ENCODE results near the gene C11orf52. TPM values are rescaled to one million over a fixed set of nuclear protein-coding genes. Genes with fewer than 3 reads are reported as not detected.

The C11orf52 gene
- total RNA-seq, 1 donor from 2014 or later, result 0.18 TPM

DNA sequence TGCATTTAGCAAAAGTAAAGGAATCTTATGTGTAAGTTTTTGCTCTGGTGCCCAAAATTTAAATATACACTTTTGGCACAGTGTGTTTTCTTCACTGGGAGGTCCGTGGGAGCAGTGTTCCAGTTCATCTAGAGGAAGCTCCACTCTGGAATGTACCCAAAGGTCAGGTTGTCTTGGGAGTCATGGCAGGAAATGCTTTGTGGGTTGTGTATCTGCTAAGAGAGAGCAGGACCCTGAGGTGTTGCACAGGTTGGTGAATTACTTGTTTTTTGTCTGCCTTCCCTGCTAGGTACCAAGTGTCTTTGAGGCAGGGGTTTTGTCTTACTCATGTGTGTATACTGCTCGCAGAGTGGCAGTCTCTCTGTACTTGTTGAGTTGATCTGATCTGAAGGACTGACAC lies 55.7 kb downstream of the C11orf52 start:
- no peak for DNase-seq (ENCODE audit: extremely low read depth, low read depth, low spot score)

DNA sequence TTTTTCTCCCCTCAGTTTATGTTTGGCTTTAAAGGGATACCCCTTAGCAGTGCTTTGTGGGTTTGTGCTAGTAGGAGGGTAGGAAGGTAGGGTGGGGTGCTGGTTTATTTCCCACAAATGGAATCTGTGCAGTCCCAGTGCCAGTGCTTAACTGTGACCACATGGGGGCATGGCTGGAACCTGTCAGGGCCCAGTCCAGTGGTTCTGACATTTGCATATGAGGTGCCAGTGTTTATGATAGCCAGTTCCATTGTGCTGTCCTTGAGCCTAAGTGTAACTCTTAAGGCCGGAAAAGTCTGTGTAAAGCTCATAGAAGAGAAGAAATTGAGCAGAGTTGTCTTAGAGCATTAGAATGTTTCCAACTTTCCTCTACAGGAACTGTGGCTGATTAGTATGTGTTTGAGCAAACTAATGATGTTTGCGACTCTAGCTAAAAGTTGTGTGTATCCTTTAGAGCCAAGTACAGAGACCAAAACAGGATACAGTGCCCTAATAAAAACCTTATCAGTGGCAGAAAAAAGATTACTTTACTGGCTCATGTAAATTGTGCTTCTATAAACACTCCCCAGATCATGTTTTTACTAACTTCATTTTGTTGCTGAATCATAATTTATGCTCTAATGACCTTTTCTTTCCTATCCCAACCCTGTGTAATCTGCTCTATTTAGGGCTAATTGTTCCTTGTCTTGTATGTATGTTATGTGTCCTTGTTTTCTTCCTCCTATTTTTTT lies 56.5 kb downstream of the C11orf52 start:
- DNase-seq (ENCODE audit: extremely low read depth, low read depth, low spot score), result no peak

DNA sequence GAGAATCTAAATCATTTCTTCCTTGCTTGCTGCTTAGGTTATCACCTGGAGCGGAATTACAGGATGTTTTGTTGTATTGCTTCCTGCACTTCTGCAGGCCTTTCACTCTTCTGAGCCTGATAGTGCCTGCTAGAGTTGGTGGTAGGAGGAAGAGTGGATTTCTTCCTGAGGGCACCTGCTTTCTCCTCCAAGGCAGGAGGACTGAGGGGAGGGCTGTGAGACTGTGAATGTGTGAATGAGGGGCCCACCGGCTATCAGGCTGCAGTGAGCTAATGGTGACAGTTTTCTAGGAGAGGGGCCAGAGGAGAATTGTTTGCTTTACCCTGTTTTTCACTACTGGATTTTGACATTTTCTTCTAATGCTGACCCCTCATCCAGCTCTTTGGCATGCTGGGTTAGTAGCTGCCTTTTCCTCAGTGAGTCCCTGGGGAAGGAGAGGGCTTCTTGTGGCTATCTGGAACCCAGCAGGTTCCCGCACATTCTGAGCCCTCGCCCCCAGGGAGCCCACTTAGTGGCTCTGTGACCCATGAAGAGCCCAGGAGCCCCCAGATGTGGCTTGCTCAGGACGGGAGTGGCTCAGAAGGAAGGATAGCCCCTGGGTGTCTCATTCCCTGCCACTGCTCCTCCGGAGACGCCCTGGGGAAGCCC lies 57.5 kb downstream of the C11orf52 start:
- DNase-seq (ENCODE audit: extremely low read depth, low read depth, low spot score), result no peak

Other genes starting within 250 kb of the C11orf52 start
- gene PPP2R1B, start 152.5 kb upstream of the C11orf52 start, total RNA-seq, result 30.1 and 33.4 TPM in 2 replicates
- gene ALG9, start 47.3 kb upstream of the C11orf52 start, total RNA-seq, result 22.7 and 29.3 TPM in 2 replicates
- gene FDXACB1, start 39.7 kb upstream of the C11orf52 start, total RNA-seq, result 1.1 and 3.2 TPM in 2 replicates
- 8.5 and 9.6 TPM in 2 replicates for gene CFAP68, start 39.4 kb upstream of the C11orf52 start, total RNA-seq
- gene CRYAB, start 7.1 kb upstream of the C11orf52 start, total RNA-seq, result 2.1 and 5.0 TPM in 2 replicates
- gene HSPB2, start 6.2 kb upstream of the C11orf52 start, total RNA-seq, result 0.10 TPM in 1 of 2 replicates, not detected in the other
- 7.9 and 12.1 TPM in 2 replicates for gene DIXDC1, start 18.4 kb downstream of the C11orf52 start, total RNA-seq
- 26.3 and 28.8 TPM in 2 replicates for gene DLAT, start 106.5 kb downstream of the C11orf52 start, total RNA-seq
- 0.41 and 1.5 TPM in 2 replicates for gene PIH1D2, start 155.1 kb downstream of the C11orf52 start, total RNA-seq
- 10.5 and 14.4 TPM in 2 replicates for gene NKAPD1, start 155.4 kb downstream of the C11orf52 start, total RNA-seq
- 39.2 and 43.8 TPM in 2 replicates for gene TIMM8B, start 167.8 kb downstream of the C11orf52 start, total RNA-seq
- gene SDHD, start 168.0 kb downstream of the C11orf52 start, total RNA-seq, result 63.7 and 76.6 TPM in 2 replicates
- 0.35 and 2.6 TPM in 2 replicates for gene IL18, start 245.2 kb downstream of the C11orf52 start, total RNA-seq
- 0.23 TPM in 1 of 2 replicates, not detected in the other for gene TEX12, start 248.5 kb downstream of the C11orf52 start, total RNA-seq